Adrenal gland (tissue), 12 donors: ENCODE data around the gene UQCRH. TPM values are rescaled to one million over a fixed set of nuclear protein-coding genes. Genes with fewer than 3 reads are reported as not detected.

Source experiments
- DNase-seq, 7 donors: peaks; one replicate each; pipeline ENCODE4 v3.0.0-alpha.2; 2019 to 2020
- H3K27ac ChIP-seq, 5 donors: fragments of 200-600 bp; sonication (generic) in 4 of 5; 1 replicate in 3 of 5; 2 replicates in 2 of 5; pipeline versions ENCODE4 v1.5.1 to v1.8.0; 2016 to 2020; ENCODE audit warnings: mild to moderate bottlenecking in 1 of 5
- H3K27me3 ChIP-seq: fragments of 200-600 bp; 2 replicates; pipeline ENCODE4 v1.8.0; 2021
- H3K36me3 ChIP-seq, 2 donors: fragments of 200-600 bp; replicated peaks in 1 of 2; 1 replicate in 1 of 2; 2 replicates in 1 of 2; pipeline versions ENCODE4 v1.5.1 to v1.8.0; 2018 to 2022
- H3K4me1 ChIP-seq, 2 donors: fragments of 200-600 bp; replicated peaks in 1 of 2; 1 replicate in 1 of 2; 2 replicates in 1 of 2; pipeline versions ENCODE4 v1.5.1 to v1.8.0; 2018 to 2021
- H3K4me3 ChIP-seq, 4 donors: fragments of 200-600 bp; sonication (generic) in 3 of 4; one replicate each; pipeline ENCODE4 v1.5.1; 2016 to 2018
- H3K9me3 ChIP-seq, 3 donors: fragments of 200-600 bp; sonication (generic) in 1 of 3; replicated peaks in 1 of 3; 1 replicate in 2 of 3; 2 replicates in 1 of 3; pipeline versions ENCODE4 v1.5.1 to v1.8.0; 2016 to 2021
- POLR2A ChIP-seq, 2 donors: fragments of 450-650 bp; IDR thresholded peaks; one replicate each; pipeline ENCODE4 v1.6.1; 2017; ENCODE audit warnings: antibody characterized with exemption in 2 of 2, mild to moderate bottlenecking in 2 of 2, moderate library complexity in 1 of 2
- WGBS, 4 donors: extraction: QIAGEN DNeasy Blood & Tissue Kit in 2 of 4; methylation state at CpG; one replicate each; pipeline versions ENCODE4 v1.1.5 to v1.1.7; 2013 to 2017; 5-methylcytosine and 5-hydroxymethylcytosine counted together
- intact Hi-C, 2 donors: fragments of 100-400 bp; cut with DNase I; formaldehyde crosslinking; loops; one replicate each; pipeline versions ENCODE4 v1.14.1 to v1.15.0; 2022 to 2023
- polyA plus RNA-seq, 3 donors: library from polyadenylated mRNA; stranded (reverse); fragments of 200-250 nt in 2 of 3; fragments of 350-450 nt in 1 of 3; fragmentation: Illumina TruSeq in 1 of 3; extraction: RNeasy Lipid Tissue Mini Kit (QIAGEN cat#74804) in 1 of 3; gene quantifications; one replicate each; pipeline ENCODE4 v1.2.3, GENCODE V29; 2013 to 2014
- total RNA-seq, 9 donors: library from RNA; depleted of rRNA in 4 of 9; stranded (reverse); fragments of >200 nt in 4 of 9; fragments of 120-200 nt in 1 of 9; fragmentation: NEBNext Ultra II Directional in 1 of 9; extraction: Animal tissue kit (Norgen Biotek cat#: 25700) in 1 of 9; gene quantifications; one replicate each; pipeline versions ENCODE4 v1.1.0 to v1.2.4, GENCODE V29; 2013 to 2023
- TF ChIP-seq, protein P1 (sequence below), 6 experiments: fragments of 450-650 bp in 4 of 6; fragments of 200-600 bp in 2 of 6; sonication (generic) in 1 of 6; IDR thresholded peaks; 1 replicate in 5 of 6; 2 replicates in 1 of 6; pipeline versions ENCODE4 v1.5.1 to v1.8.0; 2016 to 2021; ENCODE audit warnings: antibody characterized with exemption in 6 of 6, mild to moderate bottlenecking in 2 of 6, moderate library complexity in 1 of 6
- donor health status: healthy with polysubstance abuse.
- donor health status: Bipolar disorder and iron deficiency.
- donor health status: DM: yes; HTN: yes; CAD: no.
- donor health status: DM: no; HTN: no; CAD: no.
- donor health status: DM: no; HTN: no; CAD: no.
- donor health status: DM: yes; HTN: yes; CAD: no.

Gene UQCRH
- total and polyA plus RNA-seq, 12 donors = 118 to 317 (median 195) TPM

DNA sequence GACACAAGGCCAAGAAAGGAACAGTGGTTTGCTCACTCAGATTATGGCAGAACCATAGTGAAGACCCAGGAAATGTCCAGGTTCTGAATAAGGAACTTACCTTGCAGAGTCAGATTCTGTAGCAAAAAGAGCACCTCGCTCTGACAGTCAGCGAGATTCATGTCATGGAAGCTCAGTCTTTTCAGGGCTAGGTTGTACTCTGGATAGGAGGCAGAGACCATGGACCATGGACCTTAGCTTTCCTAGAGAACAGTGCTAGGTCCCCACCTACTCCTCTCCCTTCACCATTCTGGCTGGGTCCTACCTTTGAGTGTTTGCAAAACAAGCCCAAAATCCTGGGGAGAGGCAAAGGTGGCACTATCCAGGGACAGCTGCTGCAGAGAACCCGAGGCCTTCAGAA lies 23.4 kb upstream of the UQCRH start:
- H3K36me3 ChIP-seq = peaks cover 0 to 64% of the 10 kb centered on the region in 2 donors
- TF ChIP-seq, protein P1, sequence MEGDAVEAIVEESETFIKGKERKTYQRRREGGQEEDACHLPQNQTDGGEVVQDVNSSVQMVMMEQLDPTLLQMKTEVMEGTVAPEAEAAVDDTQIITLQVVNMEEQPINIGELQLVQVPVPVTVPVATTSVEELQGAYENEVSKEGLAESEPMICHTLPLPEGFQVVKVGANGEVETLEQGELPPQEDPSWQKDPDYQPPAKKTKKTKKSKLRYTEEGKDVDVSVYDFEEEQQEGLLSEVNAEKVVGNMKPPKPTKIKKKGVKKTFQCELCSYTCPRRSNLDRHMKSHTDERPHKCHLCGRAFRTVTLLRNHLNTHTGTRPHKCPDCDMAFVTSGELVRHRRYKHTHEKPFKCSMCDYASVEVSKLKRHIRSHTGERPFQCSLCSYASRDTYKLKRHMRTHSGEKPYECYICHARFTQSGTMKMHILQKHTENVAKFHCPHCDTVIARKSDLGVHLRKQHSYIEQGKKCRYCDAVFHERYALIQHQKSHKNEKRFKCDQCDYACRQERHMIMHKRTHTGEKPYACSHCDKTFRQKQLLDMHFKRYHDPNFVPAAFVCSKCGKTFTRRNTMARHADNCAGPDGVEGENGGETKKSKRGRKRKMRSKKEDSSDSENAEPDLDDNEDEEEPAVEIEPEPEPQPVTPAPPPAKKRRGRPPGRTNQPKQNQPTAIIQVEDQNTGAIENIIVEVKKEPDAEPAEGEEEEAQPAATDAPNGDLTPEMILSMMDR (IDR thresholded peaks at IDR 0.05) = no peak
- no peak for TF ChIP-seq POLR2A (IDR thresholded peaks at IDR 0.05)
- H3K4me3 ChIP-seq = no peak overlapping the region
- DNase-seq = no peak
- no peaks in the 10 kb centered on the region for H3K27me3 ChIP-seq
- H3K9me3 ChIP-seq = no peaks in the 10 kb centered on the region
- intact Hi-C loops = no loop called here
- 94 to 100% (median 98%) methylated on average over 3 of the region's 3 CpGs for WGBS, 4 donors
- no peaks in the 10 kb centered on the region for H3K4me1 ChIP-seq
- no peak overlapping the region for H3K27ac ChIP-seq

DNA sequence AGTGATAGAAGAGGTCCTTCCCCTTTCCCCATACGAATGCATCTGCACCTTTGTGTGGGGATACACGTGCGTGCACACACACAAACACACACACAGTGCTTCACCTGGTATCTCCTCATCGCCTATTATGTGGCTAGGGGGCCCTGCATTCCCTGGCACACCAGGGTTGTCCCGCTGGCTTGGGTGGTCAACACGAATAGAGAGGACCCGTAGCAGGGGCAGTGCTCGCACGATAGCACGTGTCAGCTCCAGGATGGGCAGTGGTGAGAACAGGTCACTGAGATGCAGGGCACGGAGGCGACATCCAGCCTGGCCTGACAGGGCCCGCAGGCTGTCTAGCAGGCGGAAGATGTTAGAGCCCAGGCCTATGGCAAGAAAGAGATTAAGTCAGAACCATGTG lies 22.5 kb upstream of the UQCRH start:
- no peak for TF ChIP-seq POLR2A (IDR thresholded peaks at IDR 0.05)
- TF ChIP-seq, protein P1 (IDR thresholded peaks at IDR 0.05) = no peak
- Histone ChIP-seq H3K36me3 (peaks cover 0 to 74% of the 10 kb centered on the region in 2 donors), H3K4me3 (no peak overlapping the region), H3K9me3 (no peaks in the 10 kb centered on the region), H3K27ac (no peak overlapping the region), H3K27me3 (no peaks in the 10 kb centered on the region), H3K4me1 (no peaks in the 10 kb centered on the region)
- no peak for DNase-seq
- WGBS, 4 donors = 90 to 98% (median 95%) methylated on average over 12 to 14 of the region's 14 CpGs
- intact Hi-C loops = no loop called here

DNA sequence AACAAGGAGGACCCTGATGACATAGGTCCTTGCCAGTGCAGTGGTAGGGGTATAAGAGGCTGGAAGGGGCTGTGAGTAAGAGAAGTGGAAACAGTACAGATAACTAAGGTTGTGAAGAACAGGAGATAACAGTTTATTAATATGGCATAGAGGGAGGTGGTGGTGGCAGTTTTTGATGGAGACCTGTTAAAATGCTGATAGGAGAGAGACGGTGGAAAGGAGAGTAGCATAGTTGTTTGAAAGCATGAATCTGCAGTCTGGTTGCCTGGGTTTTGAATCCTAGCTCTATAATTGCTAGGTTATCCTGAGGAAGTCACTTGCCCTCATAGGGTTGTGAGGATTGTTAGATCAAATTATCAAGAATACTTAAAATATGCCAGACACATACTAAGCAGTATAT lies 19.4 kb upstream of the UQCRH start:
- H3K27me3 ChIP-seq = no peaks in the 10 kb centered on the region
- H3K36me3 ChIP-seq = peaks cover 0 to 92% of the 10 kb centered on the region in 2 donors
- WGBS, 4 donors = 85 to 91% (median 88%) methylated on average over 1 of the region's 1 CpG
- no peak for DNase-seq
- no peak overlapping the region for H3K4me3 ChIP-seq
- TF ChIP-seq, protein P1 (IDR thresholded peaks at IDR 0.05) = no peak
- TF ChIP-seq POLR2A (IDR thresholded peaks at IDR 0.05) = no peak
- intact Hi-C loops = no loop called here
- H3K27ac ChIP-seq = no peak overlapping the region
- H3K4me1 ChIP-seq = no peaks in the 10 kb centered on the region
- H3K9me3 ChIP-seq = no peaks in the 10 kb centered on the region

DNA sequence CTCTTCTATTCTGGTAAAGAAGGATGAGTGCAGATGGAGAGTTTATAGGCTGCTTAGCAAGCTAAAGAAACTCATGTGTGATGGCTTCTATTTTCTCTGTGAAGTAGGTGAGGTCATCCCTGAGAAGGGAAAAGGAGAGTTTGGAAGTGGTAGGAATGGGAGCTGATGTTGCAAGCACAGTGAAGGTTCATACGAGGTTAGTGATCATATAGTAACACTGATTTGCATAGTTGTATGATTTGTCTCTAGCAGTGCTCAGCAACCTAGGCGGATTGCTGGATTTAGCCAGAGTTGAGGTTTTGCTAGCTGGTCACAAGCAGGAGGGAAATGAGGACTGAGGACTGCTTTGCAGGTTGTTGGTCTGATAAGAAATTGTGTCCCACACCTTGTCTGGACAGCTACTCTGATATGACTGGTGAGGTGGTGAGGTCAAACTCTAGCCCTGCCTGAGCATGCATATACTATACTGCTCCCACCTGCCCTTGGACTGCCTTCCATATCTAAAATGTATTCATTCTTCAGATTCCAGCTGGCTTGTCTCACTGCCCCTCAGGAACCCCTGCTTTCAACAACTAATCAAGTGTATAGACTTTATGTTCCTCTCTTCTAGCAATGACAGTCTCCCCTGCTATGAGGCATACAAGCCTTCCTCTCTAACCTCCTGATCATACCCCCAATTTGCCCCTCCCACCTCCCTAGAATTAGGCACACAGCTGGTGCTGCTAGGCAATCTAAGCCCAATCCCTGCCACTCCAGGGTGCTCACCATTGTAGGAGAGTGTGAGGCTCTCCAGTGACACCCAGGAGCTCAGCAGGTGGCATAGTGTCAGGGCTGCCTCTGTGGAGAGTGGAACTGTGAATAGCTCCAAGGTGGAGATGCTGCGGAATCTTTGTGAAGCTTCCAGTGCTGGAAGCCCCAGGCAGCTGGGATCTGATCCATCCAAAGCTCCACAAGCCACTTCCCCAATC lies 18.6 kb upstream of the UQCRH start:
- Histone ChIP-seq H3K27me3 (no peaks in the 10 kb centered on the region), H3K36me3 (peaks cover 0 to 87% of the 10 kb centered on the region in 2 donors), H3K4me3 (no peak overlapping the region), H3K4me1 (no peaks in the 10 kb centered on the region), H3K9me3 (no peaks in the 10 kb centered on the region), H3K27ac (peak overlapping the region in 1 of 5 donors; percentile 6)
- DNase-seq = no peak
- no peak for TF ChIP-seq POLR2A (IDR thresholded peaks at IDR 0.05)
- TF ChIP-seq, protein P1 (IDR thresholded peaks at IDR 0.05) = no peak
- WGBS, 4 donors = 78 to 82% (median 80%) methylated on average over 3 of the region's 3 CpGs
- intact Hi-C loops = no loop called here
